IMR-90 (cell line): ENCODE measurements around the gene SPNS2. TPM values are rescaled to one million over a fixed set of nuclear protein-coding genes. Genes with fewer than 3 reads are reported as not detected.

Source experiments
- ATAC-seq: fragments of 200-7000 bp; cut with Tn5 transposase; 2 replicates; pipeline ENCODE4 v1.9.1; 2020; ENCODE audit warnings: low read depth, mild to moderate bottlenecking, moderate library complexity
- BruUV-seq: library from RNA; stranded (reverse); fragments of 400-500 nt; replicated peaks from 2 replicates; lab custom pipeline; 2021; lab: Mats Ljungman, UMichigan
- CTCF ChIA-PET: fragments of 300-600 bp; formaldehyde crosslinking; extraction: SDS; loops from one replicate; lab custom pipeline; 2021; ENCODE audit warnings: antibody characterized with exemption; lab: Yijun Ruan, JAX
- POLR2A ChIA-PET: fragments of 300-600 bp; sonication (Branson Sonifier 250); formaldehyde crosslinking; loops from one replicate; lab custom pipeline; 2022; ENCODE audit warnings: antibody characterized with exemption; ENCODE audit not compliant: unreplicated experiment; lab: Charles Lee
- DNase-seq: peaks from one replicate; pipeline ENCODE4 v3.0.0; 2013
- H2AFZ ChIP-seq: replicated peaks from 2 replicates; pipeline ENCODE3; 2013; ENCODE audit warnings: low read length, mild to moderate bottlenecking; ENCODE audit not compliant: poor library complexity
- H2AK5ac ChIP-seq: 2 replicates; pipeline ENCODE4 v1.6.1; 2013; ENCODE audit warnings: low read depth, low read length, inconsistent platforms
- H2AK9ac ChIP-seq: replicated peaks from 2 replicates; pipeline ENCODE3; 2013; ENCODE audit warnings: mild to moderate bottlenecking, low read depth, low read length, moderate library complexity; ENCODE audit not compliant: poor library complexity
- H2BK120ac ChIP-seq: 2 replicates; pipeline ENCODE4 v1.6.1; 2013; ENCODE audit warnings: low read depth, low read length, inconsistent platforms
- H2BK15ac ChIP-seq: 3 replicates; pipeline ENCODE4 v1.6.1; 2013; ENCODE audit warnings: low read depth, low read length, inconsistent platforms
- H2BK20ac ChIP-seq: 2 replicates; pipeline ENCODE4 v1.6.1; 2013; ENCODE audit warnings: low read depth, mild to moderate bottlenecking, inconsistent platforms, low read length, moderate library complexity
- H2BK5ac ChIP-seq: 2 replicates; pipeline ENCODE4 v1.6.1; 2013; ENCODE audit warnings: mild to moderate bottlenecking, low read depth, low read length, inconsistent platforms; ENCODE audit not compliant: poor library complexity, severe bottlenecking
- H3K14ac ChIP-seq: replicated peaks from 2 replicates; pipeline ENCODE4 v1.6.1; 2013; ENCODE audit warnings: low read depth, low read length, inconsistent platforms
- H3K18ac ChIP-seq: 2 replicates; pipeline ENCODE4 v1.6.1; 2013; ENCODE audit warnings: low read depth, low read length, control low read depth
- H3K23ac ChIP-seq: 2 replicates; pipeline ENCODE4 v1.6.1; 2013; ENCODE audit warnings: low read depth, low read length, inconsistent platforms
- H3K27ac ChIP-seq: 2 replicates; pipeline ENCODE4 v1.5.1; 2013; ENCODE audit warnings: mild to moderate bottlenecking, control low read depth, low read length; ENCODE audit not compliant: insufficient read depth
- H3K27me3 ChIP-seq: 2 replicates; pipeline ENCODE4 v1.6.1; 2013; ENCODE audit warnings: low read length; ENCODE audit not compliant: control insufficient read depth, insufficient read depth
- H3K36me3 ChIP-seq: 2 replicates; pipeline ENCODE4 v1.6.1; 2013; ENCODE audit warnings: low read length, mixed read lengths; ENCODE audit not compliant: control insufficient read depth, insufficient read depth
- H3K4ac ChIP-seq: 2 replicates; pipeline ENCODE4 v1.6.1; 2013; ENCODE audit warnings: low read depth, low read length, inconsistent platforms
- H3K4me1 ChIP-seq: 2 replicates; pipeline ENCODE4 v1.6.1; 2013; ENCODE audit warnings: low read length, mixed read lengths; ENCODE audit not compliant: control insufficient read depth, insufficient read depth
- H3K4me2 ChIP-seq: 2 replicates; pipeline ENCODE4 v1.6.1; 2013; ENCODE audit warnings: low read depth, mild to moderate bottlenecking, control low read depth, low read length, moderate library complexity
- H3K4me3 ChIP-seq: 2 replicates; pipeline ENCODE4 v1.5.1; 2013; ENCODE audit warnings: low read depth, mild to moderate bottlenecking, control low read depth, low read length, moderate library complexity; ENCODE audit not compliant: insufficient read depth
- H3K56ac ChIP-seq: 2 replicates; pipeline ENCODE4 v1.6.1; 2013; ENCODE audit warnings: low read length, inconsistent platforms; ENCODE audit not compliant: insufficient read depth; ENCODE audit errors: extremely low read depth
- H3K79me1 ChIP-seq, 2 experiments: 2 replicates each; pipeline ENCODE4 v1.6.1; 2013; ENCODE audit warnings: low read length in 2 of 2, inconsistent platforms in 1 of 2, low read depth in 1 of 2
- H3K9ac ChIP-seq: 2 replicates; pipeline ENCODE4 v1.6.1; 2013; ENCODE audit warnings: low read depth, low read length, control low read depth
- H3K9me1 ChIP-seq: 2 replicates; pipeline ENCODE4 v1.6.1; 2013; ENCODE audit warnings: low read length, inconsistent platforms; ENCODE audit not compliant: insufficient read depth
- H3K9me3 ChIP-seq: 2 replicates; pipeline ENCODE4 v1.6.1; 2013; ENCODE audit warnings: low read length; ENCODE audit not compliant: control insufficient read depth, insufficient read depth
- H4K20me1 ChIP-seq: 2 replicates; pipeline ENCODE4 v1.6.1; 2013; ENCODE audit warnings: low read length, inconsistent platforms; ENCODE audit not compliant: insufficient read depth
- H4K5ac ChIP-seq: 2 replicates; pipeline ENCODE4 v1.6.1; 2013; ENCODE audit warnings: mild to moderate bottlenecking, low read depth, low read length, control low read depth
- H4K8ac ChIP-seq, 2 experiments: 2 replicates each; pipeline ENCODE4 v1.6.1; 2013; ENCODE audit warnings: low read depth in 2 of 2, low read length in 2 of 2, control low read depth in 1 of 2, inconsistent platforms in 1 of 2
- H4K91ac ChIP-seq: 2 replicates; pipeline ENCODE4 v1.6.1; 2013; ENCODE audit warnings: low read depth, low read length, inconsistent platforms; ENCODE audit not compliant: insufficient read depth
- CEBPB ChIP-seq: IDR thresholded peaks from 2 replicates; pipeline ENCODE4 v1.6.1; 2012; ENCODE audit warnings: low read depth, low read length, improper control_type of control experiment
- CHD1 ChIP-seq: IDR thresholded peaks from 2 replicates; pipeline ENCODE4 v1.6.1; 2012; ENCODE audit warnings: low read depth, low read length, improper control_type of control experiment
- CTCF ChIP-seq: conservative IDR thresholded peaks from 2 replicates; pipeline ENCODE4 v1.5.1; 2012; ENCODE audit warnings: mild to moderate bottlenecking, low read depth, low read length, improper control_type of control experiment
- MAZ ChIP-seq: IDR thresholded peaks from 2 replicates; pipeline ENCODE4 v1.6.1; 2012; ENCODE audit warnings: low read depth, mild to moderate bottlenecking, low read length, improper control_type of control experiment, moderate library complexity, borderline replicate concordance
- MXI1 ChIP-seq: IDR thresholded peaks from 2 replicates; pipeline ENCODE4 v1.6.1; 2012; ENCODE audit warnings: low read depth, mild to moderate bottlenecking, low read length, moderate library complexity, borderline replicate concordance
- NFE2L2 ChIP-seq: fragments of 150-350 bp; IDR thresholded peaks from 2 replicates; pipeline ENCODE4 v1.6.1; 2016; ENCODE audit warnings: low read depth, mild to moderate bottlenecking, low read length
- RFX5 ChIP-seq: IDR thresholded peaks from 2 replicates; pipeline ENCODE4 v1.8.0; 2012; ENCODE audit warnings: low read depth, mild to moderate bottlenecking, low read length, moderate library complexity
- WGBS, 2 experiments: methylation state at CpG; one replicate each; pipeline versions ENCODE4 v1.1.5 to v1.1.7; 2013; ENCODE audit warnings: missing lambda C conversion rate in 2 of 2; ENCODE audit not compliant: insufficient read length in 1 of 2; ENCODE audit errors: extremely low coverage in 2 of 2; 5-methylcytosine and 5-hydroxymethylcytosine counted together
- dilution Hi-C: fragments of 300-500 bp; cut with HindIII; formaldehyde crosslinking; loops from one replicate; pipeline ENCODE4 v1.14.3; 2018; ENCODE audit warnings: low sequenced_read_pairs; ENCODE audit not compliant: unreplicated experiment
- in situ Hi-C: fragments of 300-500 bp; cut with MboI; formaldehyde crosslinking; loops from 3 replicates; pipeline ENCODE4 v1.14.3; 2019; ENCODE audit warnings: low sequenced_read_pairs, inconsistent platforms, mixed read lengths
- intact Hi-C: fragments of 100-400 bp; cut with micrococcal nuclease; formaldehyde crosslinking; loops from 2 replicates; pipeline ENCODE4 v1.10.0; 2022
- polyA plus RNA-seq, 3 experiments: library from polyadenylated mRNA; depleted of rRNA; stranded (reverse); fragments of >200 nt; gene quantifications; 2 replicates each; pipeline ENCODE4 v1.2.3, GENCODE V29; 2012; ENCODE audit warnings: low replicate concordance in 1 of 3
- total RNA-seq: library from RNA; depleted of rRNA; stranded (reverse); fragments of >200 nt; gene quantifications from 2 replicates; pipeline ENCODE4 v1.2.3, GENCODE V29; 2012
- TF ChIP-seq, protein P1 (sequence below): fragments of 150-350 bp; IDR thresholded peaks from 2 replicates; pipeline ENCODE4 v1.6.1; 2017; ENCODE audit warnings: mild to moderate bottlenecking, antibody characterized with exemption, low read length, low read depth

The SPNS2 gene
- total and polyA plus RNA-seq, 2 of the 4 experiments (the other 2 are of a cell fraction), result under 0.01 TPM; not detected in 1

DNA sequence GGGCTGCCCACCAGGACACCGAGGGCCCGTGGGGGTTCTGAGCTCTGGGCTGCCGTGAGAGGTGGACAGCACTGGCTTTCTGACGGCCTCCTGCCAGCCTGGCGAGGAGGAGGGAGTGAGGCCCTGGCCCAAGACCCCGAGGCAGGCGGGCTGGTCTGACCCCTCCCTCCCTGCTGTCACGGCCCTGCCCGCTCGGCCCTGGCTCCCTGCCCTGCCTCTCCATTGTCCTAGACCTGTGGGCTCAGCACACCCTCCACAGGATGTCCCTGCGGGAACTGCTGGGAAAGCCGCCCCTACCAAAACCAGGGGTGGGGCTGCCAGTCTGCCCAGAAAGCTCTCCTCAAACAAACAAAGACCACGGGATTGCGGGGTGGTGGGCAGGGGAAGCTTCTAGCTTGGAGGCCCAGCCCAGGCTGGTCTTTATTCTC is 20.7 kb downstream of the SPNS2 start:
- in situ Hi-C loops (no loop called here), dilution Hi-C loops (no loop called here), intact Hi-C loops (no loop called here)
- Histone ChIP-seq H3K79me1 (no peaks in the 10 kb centered on the region), H3K18ac (no peak overlapping the region), H3K9me1 (0 out of 2 replicates have a peak, but pooled peaks cover 3% of the 10 kb centered on the region), H3K9me3 (peaks cover 2% of the 10 kb centered on the region; the same call in 1 of the 2 replicates), H2BK15ac (no peak overlapping the region), H3K4me1 (peaks cover 6% of the 10 kb centered on the region), H2AK5ac (no peak overlapping the region), H3K9ac (no peak overlapping the region), H3K4me2 (no peak overlapping the region), H4K8ac (no peak overlapping the region), H3K4ac (no peak overlapping the region), H4K20me1 (no peaks in the 10 kb centered on the region), H3K27me3 (no peaks in the 10 kb centered on the region; the same call in 1 of the 2 replicates), H2BK120ac (no peak overlapping the region), H3K14ac (no peak overlapping the region), H2BK20ac (no peak overlapping the region), H3K36me3 (no peaks in the 10 kb centered on the region), H3K23ac (no peak overlapping the region), H3K4me3 (no peak overlapping the region), H2AK9ac (no peak overlapping the region), H2BK5ac (no peak overlapping the region), H3K27ac (no peak overlapping the region), H4K91ac (no peak overlapping the region), H2AFZ (no peak overlapping the region), H4K5ac (no peak overlapping the region), H3K56ac (no peak overlapping the region)
- no TSS peak for BruUV-seq
- ChIA-PET CTCF (no interaction called here), POLR2A (no interaction called here)
- ATAC-seq (no peak), DNase-seq (no peak)
- WGBS, 2 experiments, result 94% methylated on average over 3 of the region's 14 CpGs; no CpG with 5 or more reads in 1 of the 2 experiments
- TF ChIP-seq, protein P1, sequence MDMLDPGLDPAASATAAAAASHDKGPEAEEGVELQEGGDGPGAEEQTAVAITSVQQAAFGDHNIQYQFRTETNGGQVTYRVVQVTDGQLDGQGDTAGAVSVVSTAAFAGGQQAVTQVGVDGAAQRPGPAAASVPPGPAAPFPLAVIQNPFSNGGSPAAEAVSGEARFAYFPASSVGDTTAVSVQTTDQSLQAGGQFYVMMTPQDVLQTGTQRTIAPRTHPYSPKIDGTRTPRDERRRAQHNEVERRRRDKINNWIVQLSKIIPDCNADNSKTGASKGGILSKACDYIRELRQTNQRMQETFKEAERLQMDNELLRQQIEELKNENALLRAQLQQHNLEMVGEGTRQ, result no peak
- TF ChIP-seq CEBPB, result no peak
- no peak for TF ChIP-seq RFX5
- TF ChIP-seq MXI1, result no peak
- no peak for TF ChIP-seq NFE2L2
- no peak for TF ChIP-seq CTCF
- TF ChIP-seq MAZ, result no peak
- no peak for TF ChIP-seq CHD1
